H9 (cell line): ENCODE results near the gene FMNL1. TPM values are rescaled to one million over a fixed set of nuclear protein-coding genes. Genes with fewer than 3 reads are reported as not detected.

Source experiments
- DNase-seq: peaks from one replicate; pipeline ENCODE4 v3.0.0-alpha.2; 2017
- H2AFZ ChIP-seq: one replicate; pipeline ENCODE4 v1.6.1; 2013; ENCODE audit warnings: mild to moderate bottlenecking, low read length, control low read depth, moderate library complexity
- H2AK5ac ChIP-seq: 2 replicates; pipeline ENCODE4 v1.6.1; 2013; ENCODE audit warnings: low read length, control low read depth, mixed read lengths; ENCODE audit not compliant: insufficient read length
- H2BK120ac ChIP-seq: one replicate; pipeline ENCODE4 v1.6.1; 2013; ENCODE audit warnings: low read depth, mild to moderate bottlenecking, low read length, control low read depth, inconsistent platforms; ENCODE audit not compliant: poor library complexity, severe bottlenecking
- H2BK12ac ChIP-seq: 2 replicates; pipeline ENCODE4 v1.6.1; 2013; ENCODE audit warnings: low read length, control low read depth, mixed read lengths, low read depth; ENCODE audit not compliant: insufficient read length
- H2BK15ac ChIP-seq: 2 replicates; pipeline ENCODE4 v1.6.1; 2013; ENCODE audit warnings: low read depth, low read length, control low read depth
- H2BK20ac ChIP-seq: one replicate; pipeline ENCODE4 v1.6.1; 2013; ENCODE audit warnings: low read depth, mild to moderate bottlenecking, low read length, control low read depth, inconsistent platforms; ENCODE audit not compliant: poor library complexity, severe bottlenecking
- H2BK5ac ChIP-seq: 2 replicates; pipeline ENCODE4 v1.6.1; 2013; ENCODE audit warnings: low read length, control low read depth, mixed read lengths; ENCODE audit not compliant: insufficient read length
- H3K14ac ChIP-seq: 2 replicates; pipeline ENCODE4 v1.6.1; 2013; ENCODE audit warnings: low read length, control low read depth; ENCODE audit not compliant: insufficient read depth
- H3K18ac ChIP-seq: 2 replicates; pipeline ENCODE4 v1.6.1; 2013; ENCODE audit warnings: low read depth, mild to moderate bottlenecking, mixed read lengths, low read length, control low read depth; ENCODE audit not compliant: insufficient read length
- H3K23ac ChIP-seq: 2 replicates; pipeline ENCODE4 v1.6.1; 2013; ENCODE audit warnings: low read length, control low read depth, mixed read lengths, low read depth; ENCODE audit not compliant: insufficient read length
- H3K23me2 ChIP-seq: 2 replicates; pipeline ENCODE4 v1.6.1; 2013; ENCODE audit warnings: low read depth, mild to moderate bottlenecking, mixed read lengths, low read length, control low read depth; ENCODE audit not compliant: insufficient read length, poor library complexity, severe bottlenecking
- H3K27ac ChIP-seq: 2 replicates; pipeline ENCODE4 v1.5.1; 2013; ENCODE audit warnings: low read length, control low read depth, mixed read lengths, low read depth; ENCODE audit not compliant: insufficient read length
- H3K27me3 ChIP-seq: 2 replicates; pipeline ENCODE4 v1.6.1; 2013; ENCODE audit warnings: low read length, control low read depth, inconsistent platforms; ENCODE audit not compliant: insufficient read depth
- H3K4ac ChIP-seq: 2 replicates; pipeline ENCODE4 v1.6.1; 2013; ENCODE audit warnings: low read depth, mild to moderate bottlenecking, control low read depth, inconsistent platforms, low read length, moderate library complexity
- H3K4me1 ChIP-seq: 2 replicates; pipeline ENCODE4 v1.6.1; 2013; ENCODE audit warnings: low read length, control low read depth, inconsistent platforms; ENCODE audit not compliant: insufficient read depth
- H3K4me2 ChIP-seq: 2 replicates; pipeline ENCODE4 v1.6.1; 2013; ENCODE audit warnings: low read length, control low read depth, mixed read lengths; ENCODE audit not compliant: insufficient read length, insufficient read depth
- H3K56ac ChIP-seq: 2 replicates; pipeline ENCODE4 v1.6.1; 2013; ENCODE audit warnings: low read depth, mild to moderate bottlenecking, mixed read lengths, low read length, control low read depth; ENCODE audit not compliant: insufficient read length
- H3K79me1 ChIP-seq: 2 replicates; pipeline ENCODE4 v1.6.1; 2013; ENCODE audit warnings: low read depth, mild to moderate bottlenecking, moderate library complexity, low read length, control low read depth, inconsistent platforms; ENCODE audit not compliant: insufficient read depth, poor library complexity, severe bottlenecking
- H3K79me2 ChIP-seq: 2 replicates; pipeline ENCODE4 v1.6.1; 2013; ENCODE audit warnings: low read length, control low read depth, inconsistent platforms; ENCODE audit not compliant: insufficient read depth
- H3K9ac ChIP-seq: 2 replicates; pipeline ENCODE4 v1.6.1; 2013; ENCODE audit warnings: low read length, control low read depth, mixed read lengths; ENCODE audit not compliant: insufficient read length; ENCODE audit errors: extremely low read depth
- H3K9me3 ChIP-seq: one replicate; pipeline ENCODE4 v1.6.1; 2013; ENCODE audit warnings: low read depth, low read length, inconsistent platforms; ENCODE audit not compliant: control insufficient read depth
- H3T11ph ChIP-seq: one replicate; pipeline ENCODE4 v1.6.1; 2013; ENCODE audit warnings: mild to moderate bottlenecking, low read length, control low read depth, inconsistent platforms
- H4K20me1 ChIP-seq: one replicate; pipeline ENCODE4 v1.6.1; 2013; ENCODE audit not compliant: control insufficient read depth, insufficient read length, insufficient read depth
- H4K5ac ChIP-seq: 2 replicates; pipeline ENCODE4 v1.6.1; 2013; ENCODE audit warnings: low read depth, mild to moderate bottlenecking, mixed read lengths, low read length, control low read depth; ENCODE audit not compliant: insufficient read length
- H4K8ac ChIP-seq: replicated peaks from 2 replicates; pipeline ENCODE4 v1.6.1; 2013; ENCODE audit warnings: low read length, control low read depth, mixed read lengths, low read depth; ENCODE audit not compliant: insufficient read length
- H4K91ac ChIP-seq: 2 replicates; pipeline ENCODE4 v1.6.1; 2013; ENCODE audit warnings: low read depth, mild to moderate bottlenecking, moderate library complexity, mixed read lengths, low read length, control low read depth; ENCODE audit not compliant: insufficient read length
- H3K27ac Mint-ChIP-seq, 3 experiments: 2 replicates in 2 of 3; 3 replicates in 1 of 3; pipeline ENCODE4 v1.8.0; 2020 to 2021; ENCODE audit warnings: mixed read lengths in 3 of 3, mild to moderate bottlenecking in 1 of 3, moderate library complexity in 1 of 3
- H3K27me3 Mint-ChIP-seq: 2 replicates; pipeline ENCODE4 v1.8.0; 2021; ENCODE audit warnings: low read depth, mild to moderate bottlenecking, moderate library complexity, mixed read lengths
- H3K36me3 Mint-ChIP-seq, 3 experiments: 2 replicates in 2 of 3; 3 replicates in 1 of 3; pipeline ENCODE4 v1.8.0; 2020 to 2021; ENCODE audit warnings: low read depth in 3 of 3, mixed read lengths in 3 of 3; ENCODE audit not compliant: insufficient read depth in 1 of 3
- H3K4me1 Mint-ChIP-seq, 2 experiments: 2 replicates each; pipeline ENCODE4 v1.8.0; 2020; ENCODE audit warnings: mixed read lengths in 2 of 2
- H3K4me3 Mint-ChIP-seq, 2 experiments: 2 replicates in 1 of 2; 3 replicates in 1 of 2; pipeline ENCODE4 v1.8.0; 2020 to 2021; ENCODE audit warnings: mild to moderate bottlenecking in 2 of 2, mixed read lengths in 2 of 2, moderate library complexity in 1 of 2
- H3K9me3 Mint-ChIP-seq, 2 experiments: 2 replicates in 1 of 2; 3 replicates in 1 of 2; pipeline ENCODE4 v1.8.0; 2020; ENCODE audit warnings: mild to moderate bottlenecking in 2 of 2, mixed read lengths in 2 of 2, moderate library complexity in 1 of 2
- WGBS: extraction: QIAGEN DNeasy Blood & Tissue Kit; methylation state at CpG from one replicate; pipeline ENCODE4 v1.1.7; 2013; ENCODE audit warnings: missing lambda C conversion rate, low lambda C conversion rate, mixed read lengths; ENCODE audit not compliant: insufficient read length; ENCODE audit errors: extremely low coverage; 5-methylcytosine and 5-hydroxymethylcytosine counted together
- total RNA-seq: library from RNA; stranded (reverse); gene quantifications from 2 replicates; pipeline ENCODE4 v1.2.1, GENCODE V29; 2021
- TF ChIP-seq, protein P1 (sequence below): fragments of 200-600 bp; sonication (generic); conservative IDR thresholded peaks from 3 replicates; pipeline ENCODE4 v1.8.0; 2021; ENCODE audit warnings: antibody characterized with exemption, mild to moderate bottlenecking

Gene FMNL1
- total RNA-seq, 1 experiment from 2014 or later: 6.9 TPM

DNA sequence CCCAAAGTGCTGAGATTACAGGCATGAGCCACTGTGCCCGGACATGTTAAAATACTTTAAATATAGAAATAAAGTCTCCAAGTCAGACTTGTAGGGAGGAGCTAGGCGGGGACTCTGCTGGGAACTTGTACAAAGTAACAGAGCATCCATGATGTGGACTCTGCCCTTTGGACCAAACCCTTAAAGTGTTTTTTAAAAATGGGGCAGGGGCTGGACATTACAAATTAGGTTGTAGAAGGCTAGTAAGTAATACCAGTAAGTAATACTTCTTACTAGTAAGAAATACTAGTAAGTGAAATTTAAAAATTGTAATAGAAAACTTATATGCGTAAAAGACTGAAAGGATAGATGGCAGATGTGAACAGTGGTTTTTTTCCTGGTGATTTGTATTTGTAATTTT is 49.9 kb downstream of the FMNL1 start:
- WGBS: no CpG with 5 or more reads among the region's 3 CpGs
- no peak overlapping the region for H4K91ac ChIP-seq
- H3K27ac Mint-ChIP-seq: no peak overlapping the region
- TF ChIP-seq, protein P1, sequence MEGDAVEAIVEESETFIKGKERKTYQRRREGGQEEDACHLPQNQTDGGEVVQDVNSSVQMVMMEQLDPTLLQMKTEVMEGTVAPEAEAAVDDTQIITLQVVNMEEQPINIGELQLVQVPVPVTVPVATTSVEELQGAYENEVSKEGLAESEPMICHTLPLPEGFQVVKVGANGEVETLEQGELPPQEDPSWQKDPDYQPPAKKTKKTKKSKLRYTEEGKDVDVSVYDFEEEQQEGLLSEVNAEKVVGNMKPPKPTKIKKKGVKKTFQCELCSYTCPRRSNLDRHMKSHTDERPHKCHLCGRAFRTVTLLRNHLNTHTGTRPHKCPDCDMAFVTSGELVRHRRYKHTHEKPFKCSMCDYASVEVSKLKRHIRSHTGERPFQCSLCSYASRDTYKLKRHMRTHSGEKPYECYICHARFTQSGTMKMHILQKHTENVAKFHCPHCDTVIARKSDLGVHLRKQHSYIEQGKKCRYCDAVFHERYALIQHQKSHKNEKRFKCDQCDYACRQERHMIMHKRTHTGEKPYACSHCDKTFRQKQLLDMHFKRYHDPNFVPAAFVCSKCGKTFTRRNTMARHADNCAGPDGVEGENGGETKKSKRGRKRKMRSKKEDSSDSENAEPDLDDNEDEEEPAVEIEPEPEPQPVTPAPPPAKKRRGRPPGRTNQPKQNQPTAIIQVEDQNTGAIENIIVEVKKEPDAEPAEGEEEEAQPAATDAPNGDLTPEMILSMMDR: no peak
- no peaks in the 10 kb centered on the region for H3K23me2 ChIP-seq
- H2BK5ac ChIP-seq: no peak overlapping the region
- H3K18ac ChIP-seq: no peak overlapping the region
- no peak overlapping the region for H2BK12ac ChIP-seq
- no peak overlapping the region for H3K4me2 ChIP-seq
- H3K79me1 ChIP-seq: no peaks in the 10 kb centered on the region
- no peak overlapping the region for H2AFZ ChIP-seq
- H3K56ac ChIP-seq: no peak overlapping the region
- H3K36me3 Mint-ChIP-seq: peaks cover 12 to 39% (median 38%) of the 10 kb centered on the region in 3 experiments; a peak in 6 of 7 replicates
- no peak overlapping the region for H3T11ph ChIP-seq
- H3K23ac ChIP-seq: no peak overlapping the region
- H3K4ac ChIP-seq: no peak overlapping the region
- H3K9me3 ChIP-seq: no peaks in the 10 kb centered on the region
- H3K4me1 ChIP-seq: no peaks in the 10 kb centered on the region
- H3K27me3 Mint-ChIP-seq: no peaks in the 10 kb centered on the region
- H2BK15ac ChIP-seq: no peak overlapping the region
- H3K9me3 Mint-ChIP-seq: no peaks in the 10 kb centered on the region
- H3K14ac ChIP-seq: no peak overlapping the region
- no peak for DNase-seq
- H2BK20ac ChIP-seq: no peak overlapping the region
- no peaks in the 10 kb centered on the region for H3K79me2 ChIP-seq
- H2BK120ac ChIP-seq: no peak overlapping the region
- no peaks in the 10 kb centered on the region for H4K20me1 ChIP-seq
- H3K27me3 ChIP-seq: no peaks in the 10 kb centered on the region
- H3K9ac ChIP-seq: no peak overlapping the region
- peaks cover 0 to 8% of the 10 kb centered on the region in 2 experiments; a peak in 2 of 4 replicates for H3K4me1 Mint-ChIP-seq
- no peak overlapping the region for H3K4me3 Mint-ChIP-seq
- no peak overlapping the region for H4K5ac ChIP-seq
- no peak overlapping the region for H4K8ac ChIP-seq
- H2AK5ac ChIP-seq: no peak overlapping the region
- H3K27ac ChIP-seq: no peak overlapping the region
